B cell (primary cell): ENCODE results near the gene SDHAF2. TPM values are rescaled to one million over a fixed set of nuclear protein-coding genes. Genes with fewer than 3 reads are reported as not detected.

ENCODE experiments used
- ATAC-seq: fragments of 200-7000 bp; cut with Tn5 transposase; one replicate; pipeline ENCODE4 v1.10.0; 2021; ENCODE audit warnings: low read depth, mild to moderate bottlenecking, moderate number of reproducible peaks, moderate library complexity
- CTCF ChIA-PET: fragments of 350-600 bp; sonication (Branson Sonifier 250); formaldehyde crosslinking; loops from one replicate; lab custom pipeline; 2021; ENCODE audit warnings: antibody characterized with exemption, inconsistent platforms; lab: Charles Lee
- POLR2A ChIA-PET: fragments of 350-600 bp; sonication (Branson Sonifier 250); formaldehyde crosslinking; loops from one replicate; lab custom pipeline; 2021; ENCODE audit warnings: antibody characterized with exemption; lab: Charles Lee
- DNase-seq: peaks from one replicate; pipeline ENCODE4 v3.0.0; 2013
- H2AFZ ChIP-seq: 2 replicates; pipeline ENCODE4 v1.6.1; 2012; ENCODE audit warnings: mild to moderate bottlenecking, low read depth, low read length; ENCODE audit not compliant: insufficient read depth, poor library complexity, severe bottlenecking
- H3K27ac ChIP-seq, 2 donors: 1 replicate in 1 of 2; 2 replicates in 1 of 2; pipeline ENCODE4 v1.5.1; 2012 to 2013; ENCODE audit warnings: low read length in 2 of 2, mild to moderate bottlenecking in 2 of 2, moderate library complexity in 1 of 2
- H3K27me3 ChIP-seq, 4 experiments: fragments of 200-600 bp in 1 of 4; sonication (generic) in 1 of 4; replicated peaks in 1 of 4; 1 replicate in 2 of 4; 2 replicates in 2 of 4; pipeline versions ENCODE4 v1.6.1 to v1.7.0; 2013 to 2016; ENCODE audit warnings: low read length in 3 of 4, mild to moderate bottlenecking in 2 of 4, mixed read lengths in 1 of 4, moderate library complexity in 1 of 4; ENCODE audit not compliant: insufficient read depth in 4 of 4, control insufficient read depth in 3 of 4; ENCODE audit errors: control extremely low read depth in 1 of 4
- H3K36me3 ChIP-seq, 2 experiments: replicated peaks in 1 of 2; 1 replicate in 1 of 2; 2 replicates in 1 of 2; pipeline versions ENCODE4 v1.6.1 to v1.7.1; 2013; ENCODE audit warnings: low read length in 1 of 2; ENCODE audit not compliant: insufficient read depth in 2 of 2, control insufficient read depth in 1 of 2; ENCODE audit errors: control extremely low read depth in 1 of 2, extremely low read depth in 1 of 2
- H3K4me1 ChIP-seq, 2 donors: fragments of 200-600 bp in 1 of 2; sonication (generic) in 1 of 2; 1 replicate in 1 of 2; 2 replicates in 1 of 2; pipeline versions ENCODE4 v1.5.1 to v1.6.1; 2013 to 2017; ENCODE audit warnings: low read length in 2 of 2; ENCODE audit not compliant: control insufficient read depth in 2 of 2, insufficient read depth in 2 of 2
- H3K4me2 ChIP-seq: replicated peaks from 2 replicates; pipeline ENCODE3; 2012; ENCODE audit warnings: mild to moderate bottlenecking, low read depth, low read length; ENCODE audit not compliant: poor library complexity, severe bottlenecking
- H3K4me3 ChIP-seq, 5 experiments: fragments of 200-600 bp in 1 of 5; sonication (generic) in 1 of 5; 1 replicate in 3 of 5; 2 replicates in 2 of 5; pipeline versions ENCODE4 v1.5.1 to v1.7.0; 2011 to 2016; ENCODE audit warnings: low read length in 4 of 5, mild to moderate bottlenecking in 4 of 5, low read depth in 2 of 5, control low read depth in 1 of 5, moderate library complexity in 1 of 5; ENCODE audit not compliant: insufficient read depth in 1 of 5; ENCODE audit errors: control extremely low read depth in 1 of 5, extremely low read depth in 1 of 5
- H3K79me2 ChIP-seq: fragments of 200-600 bp; sonication (generic); one replicate; pipeline ENCODE4 v1.6.0; 2016; ENCODE audit warnings: low read length; ENCODE audit not compliant: control insufficient read depth, insufficient read depth
- H3K9ac ChIP-seq: fragments of 200-600 bp; sonication (generic); 2 replicates; pipeline ENCODE4 v1.6.1; 2017; ENCODE audit warnings: mild to moderate bottlenecking, low read length, moderate library complexity
- H3K9me3 ChIP-seq, 3 donors: one replicate each; pipeline versions ENCODE4 v1.6.1 to v1.7.1; 2013; ENCODE audit warnings: low read length in 2 of 3; ENCODE audit not compliant: control insufficient read depth in 2 of 3, insufficient read depth in 1 of 3; ENCODE audit errors: control extremely low read depth in 1 of 3
- H4K20me1 ChIP-seq: 2 replicates; pipeline ENCODE4 v1.6.0; 2012; ENCODE audit warnings: mild to moderate bottlenecking, low read length; ENCODE audit not compliant: insufficient read depth, control insufficient read depth, poor library complexity, severe bottlenecking
- H3K27ac Mint-ChIP-seq: one replicate; pipeline ENCODE4 v1.8.0; 2021; ENCODE audit warnings: mixed read lengths
- H3K27me3 Mint-ChIP-seq: one replicate; pipeline ENCODE4 v1.8.0; 2021; ENCODE audit warnings: mixed read lengths
- H3K4me1 Mint-ChIP-seq: one replicate; pipeline ENCODE4 v1.8.0; 2021; ENCODE audit warnings: mixed read lengths
- H3K4me3 Mint-ChIP-seq: one replicate; pipeline ENCODE4 v1.8.0; 2021; ENCODE audit warnings: mixed read lengths
- H3K9me3 Mint-ChIP-seq: one replicate; pipeline ENCODE4 v1.8.0; 2022; ENCODE audit warnings: mixed read lengths; ENCODE audit not compliant: insufficient read depth
- EZH2 ChIP-seq: IDR thresholded peaks from 2 replicates; pipeline ENCODE4 v1.6.1; 2012; ENCODE audit warnings: borderline replicate concordance, low read depth, mild to moderate bottlenecking, moderate library complexity, low read length; ENCODE audit not compliant: insufficient read depth, poor library complexity, severe bottlenecking
- WGBS: methylation state at CpG from one replicate; pipeline ENCODE4 v1.1.5; 2013; ENCODE audit warnings: missing lambda C conversion rate; ENCODE audit not compliant: insufficient coverage; 5-methylcytosine and 5-hydroxymethylcytosine counted together
- intact Hi-C: fragments of 100-400 bp; cut with micrococcal nuclease; formaldehyde crosslinking; loops from one replicate; pipeline ENCODE4 v1.10.0; 2022
- polyA plus RNA-seq: library from polyadenylated mRNA; depleted of rRNA; stranded (reverse); fragments of >200 nt; gene quantifications from 2 replicates; pipeline ENCODE4 v1.2.3, GENCODE V29; 2012
- total RNA-seq, 2 donors: library from RNA; stranded (reverse); fragments of 120-200 nt in 1 of 2; gene quantifications; 1 replicate in 1 of 2; 2 replicates in 1 of 2; pipeline versions ENCODE4 v1.2.3 to v1.2.4, GENCODE V29; 2013 to 2022
- TF ChIP-seq, protein P1 (sequence below): fragments of 200-600 bp; IDR thresholded peaks from one replicate; pipeline ENCODE4 v1.8.0; 2022; ENCODE audit warnings: antibody characterized with exemption, mild to moderate bottlenecking

SDHAF2 gene
- total and polyA plus RNA-seq, 2 donors (not counting 1 experiment from before 2014, with no cell fraction given): 48.9 to 60.8 TPM

DNA sequence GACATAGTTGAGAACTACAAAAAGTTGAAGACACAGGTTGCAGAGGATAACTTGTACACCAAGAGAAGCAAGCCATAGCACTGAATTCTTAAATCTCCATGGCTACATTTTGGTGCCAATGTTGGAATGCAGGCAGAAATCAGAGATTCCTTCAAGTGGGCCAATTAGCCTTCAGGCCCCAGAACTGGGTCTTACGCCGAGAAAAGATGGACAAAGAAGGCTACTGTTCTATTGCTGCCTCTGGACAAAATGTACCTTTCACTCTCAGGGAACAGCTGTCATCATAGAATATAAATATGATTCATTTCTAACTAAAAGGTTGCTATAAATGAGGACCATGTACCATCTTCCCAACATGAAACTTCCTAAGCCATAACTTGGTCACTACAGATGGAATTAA is 23.9 kb upstream of the SDHAF2 start:
- Histone ChIP-seq H3K79me2 (peaks cover 5% of the 10 kb centered on the region), H3K4me1 (no peaks in the 10 kb centered on the region), H3K27ac (no peak overlapping the region), H3K27me3 (no peaks in the 10 kb centered on the region), H2AFZ (no peak overlapping the region), H3K9me3 (no peaks in the 10 kb centered on the region), H3K4me2 (no peak overlapping the region), H3K36me3 (peaks cover 2 to 79% of the 10 kb centered on the region in 2 experiments), H4K20me1 (peaks cover 8% of the 10 kb centered on the region), H3K4me3 (no peak overlapping the region), H3K9ac (no peak overlapping the region)
- Mint-ChIP-seq H3K27ac (no peak overlapping the region), H3K4me3 (no peak overlapping the region), H3K4me1 (no peaks in the 10 kb centered on the region), H3K27me3 (no peaks in the 10 kb centered on the region), H3K9me3 (no peaks in the 10 kb centered on the region)
- ATAC-seq (no peak), DNase-seq (no peak)
- CTCF ChIA-PET: no interaction called here
- POLR2A ChIA-PET: no interaction called here
- intact Hi-C loops: no loop called here
- no peak for TF ChIP-seq EZH2
- TF ChIP-seq, protein P1, sequence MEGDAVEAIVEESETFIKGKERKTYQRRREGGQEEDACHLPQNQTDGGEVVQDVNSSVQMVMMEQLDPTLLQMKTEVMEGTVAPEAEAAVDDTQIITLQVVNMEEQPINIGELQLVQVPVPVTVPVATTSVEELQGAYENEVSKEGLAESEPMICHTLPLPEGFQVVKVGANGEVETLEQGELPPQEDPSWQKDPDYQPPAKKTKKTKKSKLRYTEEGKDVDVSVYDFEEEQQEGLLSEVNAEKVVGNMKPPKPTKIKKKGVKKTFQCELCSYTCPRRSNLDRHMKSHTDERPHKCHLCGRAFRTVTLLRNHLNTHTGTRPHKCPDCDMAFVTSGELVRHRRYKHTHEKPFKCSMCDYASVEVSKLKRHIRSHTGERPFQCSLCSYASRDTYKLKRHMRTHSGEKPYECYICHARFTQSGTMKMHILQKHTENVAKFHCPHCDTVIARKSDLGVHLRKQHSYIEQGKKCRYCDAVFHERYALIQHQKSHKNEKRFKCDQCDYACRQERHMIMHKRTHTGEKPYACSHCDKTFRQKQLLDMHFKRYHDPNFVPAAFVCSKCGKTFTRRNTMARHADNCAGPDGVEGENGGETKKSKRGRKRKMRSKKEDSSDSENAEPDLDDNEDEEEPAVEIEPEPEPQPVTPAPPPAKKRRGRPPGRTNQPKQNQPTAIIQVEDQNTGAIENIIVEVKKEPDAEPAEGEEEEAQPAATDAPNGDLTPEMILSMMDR: no peak
- WGBS: no CpG with 5 or more reads among the region's 2 CpGs

DNA sequence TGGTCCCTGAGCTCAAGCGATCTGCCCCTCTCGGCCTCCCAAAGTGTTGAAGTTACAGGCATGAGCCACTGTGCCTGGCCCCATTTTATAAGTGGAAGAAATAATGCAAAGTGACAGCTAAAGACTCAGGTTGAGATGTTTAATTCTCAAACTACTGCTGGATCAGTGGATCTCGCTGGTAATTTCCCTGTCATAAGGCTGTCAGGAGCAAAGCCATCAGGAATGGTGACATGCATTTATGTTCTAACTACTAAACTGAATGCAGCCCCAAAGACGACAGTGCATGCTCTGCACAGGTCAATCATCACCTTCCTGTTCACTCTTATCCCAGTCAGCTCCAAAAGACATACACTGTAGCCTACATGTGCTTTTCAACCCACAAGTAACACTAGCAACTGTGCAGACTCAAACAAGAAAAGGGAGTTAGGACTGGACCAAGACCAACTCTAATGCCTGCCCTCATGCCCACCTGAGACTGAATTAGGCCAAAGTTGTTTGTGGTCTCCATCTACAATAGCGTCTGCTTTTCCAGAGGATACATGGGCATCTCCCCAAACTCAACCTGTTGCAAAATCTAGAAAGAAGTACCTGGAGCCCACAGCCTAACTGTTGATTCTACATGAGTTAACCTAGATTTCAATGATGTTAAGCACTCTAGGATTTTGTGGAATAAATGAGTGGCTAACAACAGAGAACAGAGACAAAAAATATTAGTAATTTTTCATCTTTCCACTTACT is 22.8 kb upstream of the SDHAF2 start:
- Histone ChIP-seq H3K79me2 (peaks cover 8% of the 10 kb centered on the region), H2AFZ (no peak overlapping the region), H3K4me1 (no peaks in the 10 kb centered on the region), H3K27me3 (no peaks in the 10 kb centered on the region), H3K4me3 (no peak overlapping the region), H4K20me1 (peaks cover 8% of the 10 kb centered on the region), H3K27ac (no peak overlapping the region), H3K4me2 (no peak overlapping the region), H3K36me3 (peaks cover 0 to 87% of the 10 kb centered on the region in 2 experiments), H3K9me3 (no peaks in the 10 kb centered on the region), H3K9ac (no peak overlapping the region)
- intact Hi-C loops: no loop called here
- DNase-seq (no peak), ATAC-seq (no peak)
- ChIA-PET CTCF (interaction anchor here (0.7 to 1.3 kb wide), 2 partner anchors 35 to 71 kb away, joined by 4 to 6 read pairs; no protein-coding TSS in a partner anchor), POLR2A (no interaction called here)
- Mint-ChIP-seq H3K27ac (peak overlapping the region; percentile 20), H3K27me3 (no peaks in the 10 kb centered on the region), H3K9me3 (no peaks in the 10 kb centered on the region), H3K4me3 (no peak overlapping the region), H3K4me1 (no peaks in the 10 kb centered on the region)
- WGBS: 96% methylated on average over 4 of the region's 5 CpGs
- TF ChIP-seq, protein P1: no peak
- no peak for TF ChIP-seq EZH2
